Large intestine (tissue), 3 donors: ENCODE data around the gene ALDH1A3. TPM values are rescaled to one million over a fixed set of nuclear protein-coding genes. Genes with fewer than 3 reads are reported as not detected.
"Not testable (repeated sequence)": the region's sequence is repeated elsewhere in the genome, so short reads cannot be mapped to it uniquely, and the experiment has no call there.

Experiments used
- DNase-seq, 2 donors: peaks; one replicate each; pipeline versions ENCODE4 v3.0.0 to v3.0.0-alpha.2; 2013
- H3K27ac ChIP-seq: one replicate; pipeline ENCODE4 v1.5.1; 2013; ENCODE audit warnings: low read length
- H3K27me3 ChIP-seq: 2 replicates; pipeline ENCODE4 v1.6.1; 2013; ENCODE audit warnings: low read length; ENCODE audit not compliant: control insufficient read depth, insufficient read depth
- H3K36me3 ChIP-seq: 2 replicates; pipeline ENCODE4 v1.6.1; 2013; ENCODE audit warnings: low read length; ENCODE audit not compliant: control insufficient read depth, insufficient read depth
- H3K4me1 ChIP-seq: one replicate; pipeline ENCODE4 v1.6.1; 2013; ENCODE audit warnings: low read length; ENCODE audit not compliant: control insufficient read depth, insufficient read depth
- H3K4me3 ChIP-seq: one replicate; pipeline ENCODE4 v1.5.1; 2013; ENCODE audit warnings: low read length
- H3K9me3 ChIP-seq: one replicate; pipeline ENCODE4 v1.6.1; 2013; ENCODE audit warnings: mild to moderate bottlenecking, low read depth, low read length, moderate library complexity; ENCODE audit not compliant: control insufficient read depth
- WGBS: methylation state at CpG from one replicate; pipeline ENCODE4 v1.1.5; 2013; ENCODE audit warnings: low lambda C conversion rate; ENCODE audit not compliant: insufficient coverage; 5-methylcytosine and 5-hydroxymethylcytosine counted together
- polyA plus RNA-seq: library from polyadenylated mRNA; unstranded; fragments of 120-200 nt; gene quantifications from one replicate; pipeline ENCODE4 v1.2.1, GENCODE V29; 2013

Gene ALDH1A3
- polyA plus RNA-seq, 1 donor = 23.8 TPM

GRCh38 chr15:100842756-100843730 lies 36.6 kb upstream of the ALDH1A3 start:
- H3K27ac ChIP-seq = no peak overlapping the region
- no peaks in the 10 kb centered on the region for H3K9me3 ChIP-seq
- no peak overlapping the region for H3K4me3 ChIP-seq
- no peaks in the 10 kb centered on the region for H3K36me3 ChIP-seq
- 0% methylated on average over 1 of the region's 14 CpGs for WGBS
- no peaks in the 10 kb centered on the region for H3K4me1 ChIP-seq
- DNase-seq = no peak
- peaks cover 6% of the 10 kb centered on the region for H3K27me3 ChIP-seq

GRCh38 chr15:100844167-100844566 lies 35.5 kb upstream of the ALDH1A3 start:
- no peak overlapping the region for H3K27ac ChIP-seq
- H3K36me3 ChIP-seq = no peaks in the 10 kb centered on the region
- no peak for DNase-seq
- no CpG with 5 or more reads among the region's 8 CpGs for WGBS
- no peak overlapping the region for H3K4me3 ChIP-seq
- no peaks in the 10 kb centered on the region for H3K9me3 ChIP-seq
- no peaks in the 10 kb centered on the region for H3K4me1 ChIP-seq
- H3K27me3 ChIP-seq = peaks cover 8% of the 10 kb centered on the region

- Histone ChIP-seq H3K27ac (no peak overlapping the region), H3K4me1 (no peaks in the 10 kb centered on the region), H3K27me3 (peaks cover 13% of the 10 kb centered on the region), H3K4me3 (no peak overlapping the region), H3K36me3 (no peaks in the 10 kb centered on the region), H3K9me3 (peaks cover 2% of the 10 kb centered on the region)
- no peak for DNase-seq
- WGBS = no CpG with 5 or more reads among the region's 9 CpGs
These were observed 34.9 kb upstream of the ALDH1A3 start for GRCh38 chr15:100844778-100845177.

- WGBS = no CpG with 5 or more reads among the region's 5 CpGs
- H3K4me1 ChIP-seq = no peaks in the 10 kb centered on the region
- no peak for DNase-seq
- no peak overlapping the region for H3K27ac ChIP-seq
- no peaks in the 10 kb centered on the region for H3K36me3 ChIP-seq
- no peak overlapping the region for H3K4me3 ChIP-seq
- H3K9me3 ChIP-seq = peaks cover 2% of the 10 kb centered on the region
- H3K27me3 ChIP-seq = peaks cover 15% of the 10 kb centered on the region
These were observed 32.4 kb upstream of the ALDH1A3 start for GRCh38 chr15:100847194-100847593.

DNA sequence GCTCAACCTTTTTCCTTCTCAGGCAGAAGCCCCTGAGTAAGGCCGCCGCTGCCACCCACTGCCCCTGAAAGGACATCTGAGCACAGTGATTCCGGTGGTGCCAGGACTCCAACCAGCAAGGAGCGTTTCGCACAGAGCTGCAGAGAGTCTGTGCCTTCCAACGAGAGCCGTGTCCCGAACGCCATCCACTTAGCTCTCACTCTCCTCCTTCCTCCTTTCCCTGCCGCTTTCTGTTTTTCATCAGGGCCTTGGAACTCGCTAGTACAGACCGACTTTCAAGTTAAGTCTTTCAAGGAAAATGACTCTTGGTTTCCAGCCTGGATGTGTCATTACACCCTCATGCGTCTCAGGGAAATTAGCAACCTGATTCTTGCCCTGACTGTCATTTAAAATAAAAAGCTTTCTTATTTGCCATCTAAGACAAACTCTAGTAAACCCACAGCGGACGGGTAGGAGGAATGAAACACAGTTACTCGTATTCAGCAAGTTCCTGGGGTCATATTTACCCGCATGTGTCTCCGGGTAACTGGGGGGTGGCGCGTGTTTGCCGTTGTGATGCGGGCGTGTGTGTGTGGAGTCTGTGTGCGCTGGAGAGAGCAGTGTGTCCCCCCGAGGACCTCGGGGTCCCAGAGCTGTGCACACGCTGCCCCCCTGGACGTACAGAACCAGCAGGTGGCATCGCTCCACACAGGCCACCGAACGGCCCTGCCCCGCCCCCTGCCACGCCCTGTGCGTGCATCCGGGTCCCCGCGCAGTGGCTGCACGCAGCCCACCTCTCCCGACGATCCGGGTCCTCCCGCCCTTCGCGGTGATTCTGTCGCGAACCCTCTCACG lies 30.4 kb upstream of the ALDH1A3 start:
- Histone ChIP-seq H3K9me3 (peaks cover 2% of the 10 kb centered on the region), H3K36me3 (no peaks in the 10 kb centered on the region), H3K4me1 (no peaks in the 10 kb centered on the region), H3K27ac (no peak overlapping the region), H3K27me3 (peaks cover 15% of the 10 kb centered on the region), H3K4me3 (peak overlapping the region; percentile 50)
- WGBS = 80% methylated on average over 2 of the region's 47 CpGs
- peak; percentile 35 to 54 for DNase-seq

- peak overlapping the region; percentile 50 for H3K4me3 ChIP-seq
- H3K27me3 ChIP-seq = peaks cover 15% of the 10 kb centered on the region
- peaks cover 2% of the 10 kb centered on the region for H3K9me3 ChIP-seq
- H3K4me1 ChIP-seq = no peaks in the 10 kb centered on the region
- no peak overlapping the region for H3K27ac ChIP-seq
- no peak for DNase-seq
- whole genome bisulfite sequencing = no CpG with 5 or more reads among the region's 22 CpGs
- no peaks in the 10 kb centered on the region for H3K36me3 ChIP-seq
These were observed 29.8 kb upstream of the ALDH1A3 start for GRCh38 chr15:100849855-100850218.

DNA sequence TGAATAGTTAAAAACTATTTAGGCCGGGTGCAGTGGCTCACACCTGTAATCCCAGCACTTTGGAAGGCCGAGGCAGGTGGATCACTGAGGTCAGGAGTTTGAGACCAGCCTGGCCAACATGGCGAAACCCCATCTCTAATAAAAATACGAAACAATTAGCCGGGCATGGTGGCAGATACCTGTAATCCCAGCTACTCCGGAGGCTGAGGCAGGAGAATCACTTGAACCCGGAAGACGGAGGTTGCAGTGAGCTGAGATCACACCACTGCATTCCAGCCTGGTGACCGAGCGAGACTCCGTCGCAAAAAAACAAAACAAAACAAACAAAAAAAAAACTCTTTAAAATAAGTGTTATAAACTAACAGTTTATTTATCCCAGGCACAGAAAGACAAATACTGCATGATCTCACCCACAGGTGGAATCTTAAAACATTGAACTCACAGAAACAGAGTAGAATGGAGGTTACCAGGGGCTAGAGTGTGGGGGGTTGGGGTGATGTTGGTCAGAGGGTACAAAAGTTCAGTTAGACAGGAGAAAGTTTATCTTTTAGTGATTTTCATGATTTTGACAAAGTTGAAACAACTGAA lies 28.1 kb upstream of the ALDH1A3 start:
- H3K27me3 ChIP-seq = peaks cover 15% of the 10 kb centered on the region
- not testable (repeated sequence) for H3K4me1 ChIP-seq, H3K27ac ChIP-seq, H3K4me3 ChIP-seq, DNase-seq, H3K36me3 ChIP-seq, H3K9me3 ChIP-seq
- WGBS = 96% methylated on average over 4 of the region's 12 CpGs

GRCh38 chr15:100852630-100853029 lies 27.0 kb upstream of the ALDH1A3 start:
- Histone ChIP-seq H3K4me1 (no peaks in the 10 kb centered on the region), H3K36me3 (no peaks in the 10 kb centered on the region), H3K27me3 (peaks cover 11% of the 10 kb centered on the region), H3K4me3 (no peak overlapping the region), H3K27ac (no peak overlapping the region), H3K9me3 (peaks cover 2% of the 10 kb centered on the region)
- DNase-seq = no peak
- no CpG with 5 or more reads among the region's 4 CpGs for WGBS

DNA sequence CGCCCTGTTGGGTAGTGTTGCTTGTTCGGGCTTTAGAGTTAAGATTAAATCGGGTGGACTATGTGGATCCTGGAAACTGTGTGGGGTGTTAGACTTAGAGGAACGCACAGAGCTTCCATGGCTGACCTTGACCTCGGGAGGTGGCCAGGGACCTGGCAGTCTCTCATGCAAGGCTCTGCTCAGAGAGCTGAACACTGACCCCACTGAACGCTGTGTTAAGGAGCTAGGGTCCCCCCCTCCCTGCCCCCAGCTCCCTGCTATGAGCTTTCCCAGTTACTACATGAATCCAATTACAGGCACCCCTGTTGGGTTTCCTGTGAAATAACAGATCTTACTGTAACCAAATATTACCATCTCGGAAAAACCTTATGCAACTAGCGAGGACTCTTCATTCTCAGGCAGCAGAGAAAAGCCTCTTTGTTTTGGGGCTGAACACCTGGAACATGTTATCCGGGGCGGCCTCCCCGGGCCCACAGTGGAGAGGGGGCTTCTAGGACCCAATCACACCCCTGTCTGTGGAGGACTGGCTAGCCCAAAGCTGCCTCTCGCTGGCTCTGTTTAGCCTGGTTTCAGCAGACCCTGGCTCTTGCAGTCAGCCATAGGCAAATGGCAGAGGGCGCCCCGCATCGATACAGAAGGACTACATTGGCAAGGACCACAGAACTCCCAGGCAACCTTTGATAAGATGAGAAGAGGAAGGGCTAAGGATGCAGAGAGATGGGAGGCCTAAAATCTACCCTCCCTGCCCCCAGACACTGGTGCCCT lies 25.8 kb upstream of the ALDH1A3 start:
- WGBS = no CpG with 5 or more reads among the region's 15 CpGs
- Histone ChIP-seq H3K36me3 (no peaks in the 10 kb centered on the region), H3K27ac (no peak overlapping the region), H3K4me3 (no peak overlapping the region), H3K9me3 (peaks cover 2% of the 10 kb centered on the region), H3K27me3 (peaks cover 9% of the 10 kb centered on the region), H3K4me1 (no peaks in the 10 kb centered on the region)
- DNase-seq = no peak
